ENCODE results near the gene GMPS.

- TF ChIP-seq ARNT (IDR thresholded peaks at IDR 0.05) (no peak), NFRKB (IDR thresholded peaks at IDR 0.05) (no peak), FOXK2 (IDR thresholded peaks at IDR 0.05) (no peak)
These were observed 6.1 kb downstream of the GMPS start for GRCh38 chr3:155876503-155876902.

All from HEK293T (cell line).